ENCODE data around the gene ZSCAN23. TPM values are rescaled to one million over a fixed set of nuclear protein-coding genes. Genes with fewer than 3 reads are reported as not detected.
A peak's percentile ranks its signal among the peaks of the same experiment; 100 is the strongest.

Gene ZSCAN23
- total and polyA plus RNA-seq, 9 of the 15 experiments (the other 6 are each of a cell fraction or from before 2014, with no cell fraction given): 0.05 to 0.29 (median 0.21) TPM; not detected in 1

DNA sequence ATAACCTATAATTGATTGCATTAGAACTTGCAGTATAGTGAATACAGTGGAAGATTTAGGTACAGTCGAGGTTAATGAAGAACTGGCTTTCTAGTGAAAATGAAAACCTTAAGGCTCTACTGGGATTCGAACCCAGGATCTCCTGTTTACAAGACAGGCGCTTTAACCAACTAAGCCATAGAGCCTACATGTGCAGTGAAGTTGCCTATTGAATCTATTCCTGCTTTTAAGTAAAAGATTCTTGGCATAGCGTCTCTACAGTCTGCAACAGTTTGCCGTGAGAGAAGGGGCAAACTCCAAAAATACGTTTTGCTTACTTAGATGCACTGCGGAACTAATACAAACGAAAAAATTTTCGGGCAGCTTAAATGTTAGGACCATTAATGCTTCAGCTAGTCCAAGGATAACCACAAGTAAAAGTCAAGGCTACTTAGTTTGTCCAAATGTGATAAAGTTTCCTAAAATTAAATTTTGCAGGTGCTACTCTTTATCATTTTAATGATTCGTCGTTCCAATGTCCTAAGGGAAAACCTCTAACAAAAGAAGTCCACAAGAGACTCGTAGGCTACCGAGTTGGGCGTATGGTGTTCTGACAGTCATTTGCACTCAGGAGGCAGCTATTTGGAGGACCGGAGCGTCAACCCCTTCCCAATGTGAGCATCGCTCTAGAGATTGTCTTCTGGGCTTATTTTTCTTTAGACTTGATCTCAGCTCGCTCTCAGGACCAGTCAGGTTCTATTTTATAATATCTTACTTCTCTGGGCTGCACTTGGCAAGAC, 31.3 kb upstream of the ZSCAN23 start (continued):
- no peak for TF ChIP-seq PBX2 (CRISPR knock-in tag; IDR thresholded peaks at IDR 0.05; ENCODE audit: low read depth)
- TF ChIP-seq PBX2 (tag; conservative IDR thresholded peaks at IDR 0.05; ENCODE audit: low read depth): no peak; the same call in 1 of the 2 replicates
- TF ChIP-seq TFAM (CRISPR knock-in tag; conservative IDR thresholded peaks at IDR 0.05): no peak
- TF ChIP-seq MAFK (IDR thresholded peaks at IDR 0.05; ENCODE audit: low read length): no peak
- no peak for TF ChIP-seq GTF2A2 (tag; IDR thresholded peaks at IDR 0.05)
- TF ChIP-seq RHOXF2B (CRISPR knock-in tag; conservative IDR thresholded peaks at IDR 0.05): no peak
- TF ChIP-seq TARDBP (IDR thresholded peaks at IDR 0.05): peak; percentile 79
- no peak; the same call in 1 of the 2 replicates for TF ChIP-seq ZNF436 (CRISPR knock-in tag; IDR thresholded peaks at IDR 0.05)
- TF ChIP-seq PTTG1 (tag; IDR thresholded peaks at IDR 0.05; ENCODE audit: low read depth): no peak
- TF ChIP-seq MAZ (CRISPR knock-in tag; conservative IDR thresholded peaks at IDR 0.05 in 1 of 2, IDR thresholded peaks at IDR 0.05 in 1 of 2): peak in 1 of 2 experiments; percentile 19; a peak in 1 of 4 replicates
- no peak for TF ChIP-seq ZNF445 (CRISPR knock-in tag; IDR thresholded peaks at IDR 0.05; ENCODE audit: low read depth)
- no peak for TF ChIP-seq KDM4B (IDR thresholded peaks at IDR 0.05; ENCODE audit: borderline replicate concordance in 2 of 2, low read depth in 1 of 2)
- 0 out of 2 replicates have a peak, but pooled peaks have one; percentile 51 for TF ChIP-seq PATZ1 (CRISPR knock-in tag; IDR thresholded peaks at IDR 0.05; ENCODE audit: borderline replicate concordance)
- no peak for TF ChIP-seq ZNF644 (tag; IDR thresholded peaks at IDR 0.05; ENCODE audit: low read depth)
- TF ChIP-seq, protein P1, sequence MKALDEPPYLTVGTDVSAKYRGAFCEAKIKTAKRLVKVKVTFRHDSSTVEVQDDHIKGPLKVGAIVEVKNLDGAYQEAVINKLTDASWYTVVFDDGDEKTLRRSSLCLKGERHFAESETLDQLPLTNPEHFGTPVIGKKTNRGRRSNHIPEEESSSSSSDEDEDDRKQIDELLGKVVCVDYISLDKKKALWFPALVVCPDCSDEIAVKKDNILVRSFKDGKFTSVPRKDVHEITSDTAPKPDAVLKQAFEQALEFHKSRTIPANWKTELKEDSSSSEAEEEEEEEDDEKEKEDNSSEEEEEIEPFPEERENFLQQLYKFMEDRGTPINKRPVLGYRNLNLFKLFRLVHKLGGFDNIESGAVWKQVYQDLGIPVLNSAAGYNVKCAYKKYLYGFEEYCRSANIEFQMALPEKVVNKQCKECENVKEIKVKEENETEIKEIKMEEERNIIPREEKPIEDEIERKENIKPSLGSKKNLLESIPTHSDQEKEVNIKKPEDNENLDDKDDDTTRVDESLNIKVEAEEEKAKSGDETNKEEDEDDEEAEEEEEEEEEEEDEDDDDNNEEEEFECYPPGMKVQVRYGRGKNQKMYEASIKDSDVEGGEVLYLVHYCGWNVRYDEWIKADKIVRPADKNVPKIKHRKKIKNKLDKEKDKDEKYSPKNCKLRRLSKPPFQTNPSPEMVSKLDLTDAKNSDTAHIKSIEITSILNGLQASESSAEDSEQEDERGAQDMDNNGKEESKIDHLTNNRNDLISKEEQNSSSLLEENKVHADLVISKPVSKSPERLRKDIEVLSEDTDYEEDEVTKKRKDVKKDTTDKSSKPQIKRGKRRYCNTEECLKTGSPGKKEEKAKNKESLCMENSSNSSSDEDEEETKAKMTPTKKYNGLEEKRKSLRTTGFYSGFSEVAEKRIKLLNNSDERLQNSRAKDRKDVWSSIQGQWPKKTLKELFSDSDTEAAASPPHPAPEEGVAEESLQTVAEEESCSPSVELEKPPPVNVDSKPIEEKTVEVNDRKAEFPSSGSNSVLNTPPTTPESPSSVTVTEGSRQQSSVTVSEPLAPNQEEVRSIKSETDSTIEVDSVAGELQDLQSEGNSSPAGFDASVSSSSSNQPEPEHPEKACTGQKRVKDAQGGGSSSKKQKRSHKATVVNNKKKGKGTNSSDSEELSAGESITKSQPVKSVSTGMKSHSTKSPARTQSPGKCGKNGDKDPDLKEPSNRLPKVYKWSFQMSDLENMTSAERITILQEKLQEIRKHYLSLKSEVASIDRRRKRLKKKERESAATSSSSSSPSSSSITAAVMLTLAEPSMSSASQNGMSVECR (CRISPR knock-in tag; IDR thresholded peaks at IDR 0.05): no peak
- TF ChIP-seq IRF2 (CRISPR knock-in tag; IDR thresholded peaks at IDR 0.05): no peak
- TF ChIP-seq TAF15 (IDR thresholded peaks at IDR 0.05; ENCODE audit: low read depth, low read length): no peak
- TF ChIP-seq GABPB2 (CRISPR knock-in tag; conservative IDR thresholded peaks at IDR 0.05): no peak
- TF ChIP-seq RB1 (IDR thresholded peaks at IDR 0.05; ENCODE audit: low read depth): peak; percentile 60; the same call in 1 of the 2 replicates
